Body of pancreas (tissue), 4 donors: Measurements from ENCODE around the gene PTGIR. TPM values are rescaled to one million over a fixed set of nuclear protein-coding genes. Genes with fewer than 3 reads are reported as not detected.

Experiments used
- ATAC-seq: fragments of 150-250 bp; one replicate; pipeline ENCODE4 v1.9.1; 2016
- DNase-seq, 4 donors: peaks; one replicate each; pipeline ENCODE4 v3.0.0-alpha.2; 2019
- H3K27ac ChIP-seq, 4 donors: fragments of 200-600 bp; sonication (generic); 1 replicate in 3 of 4; 2 replicates in 1 of 4; pipeline versions ENCODE4 v1.5.1 to v1.6.1; 2016 to 2019; ENCODE audit warnings: mild to moderate bottlenecking in 1 of 4, mixed read lengths in 1 of 4, moderate library complexity in 1 of 4
- H3K27me3 ChIP-seq, 2 donors: fragments of 200-600 bp; sonication (generic); one replicate each; pipeline ENCODE4 v1.6.0; 2016; ENCODE audit warnings: mild to moderate bottlenecking in 1 of 2
- H3K36me3 ChIP-seq, 2 donors: fragments of 200-600 bp; sonication (generic); replicated peaks in 1 of 2; 2 replicates each; pipeline ENCODE4 v1.5.1; 2016; ENCODE audit warnings: low read depth in 2 of 2; ENCODE audit not compliant: insufficient read depth in 1 of 2
- H3K4me1 ChIP-seq: fragments of 200-600 bp; sonication (generic); one replicate; pipeline ENCODE4 v1.6.0; 2016
- H3K4me3 ChIP-seq, 2 donors: fragments of 200-600 bp; sonication (generic); 1 replicate in 1 of 2; 2 replicates in 1 of 2; pipeline ENCODE4 v1.5.1; 2016 to 2019
- H3K9me3 ChIP-seq, 3 donors: fragments of 200-600 bp; sonication (generic); 1 replicate in 2 of 3; 2 replicates in 1 of 3; pipeline ENCODE4 v1.5.1; 2016
- POLR2A ChIP-seq, 3 donors: fragments of 450-650 bp; IDR thresholded peaks; one replicate each; pipeline ENCODE4 v1.6.1; 2016; ENCODE audit warnings: antibody characterized with exemption in 3 of 3, mild to moderate bottlenecking in 2 of 3
- WGBS, 2 donors: methylation state at CpG; one replicate each; pipeline ENCODE4 v1.1.5; 2017; 5-methylcytosine and 5-hydroxymethylcytosine counted together
- intact Hi-C: fragments of 100-400 bp; cut with DNase I; formaldehyde crosslinking; loops from one replicate; pipeline ENCODE4 v1.15.1; 2023
- total RNA-seq, 2 donors: library from RNA; depleted of rRNA; stranded (reverse); fragments of >200 nt; gene quantifications; one replicate each; pipeline ENCODE4 v1.1.0, GENCODE V29; 2016
- TF ChIP-seq, protein P1 (sequence below), 7 experiments: fragments of 450-650 bp in 4 of 7; fragments of 200-600 bp in 3 of 7; sonication (generic) in 3 of 7; IDR thresholded peaks; one replicate each; pipeline ENCODE4 v1.5.1; 2016 to 2019; ENCODE audit warnings: antibody characterized with exemption in 7 of 7

The PTGIR gene
- total RNA-seq, 2 donors from 2014 or later = 5.3 to 9.6 TPM

DNA sequence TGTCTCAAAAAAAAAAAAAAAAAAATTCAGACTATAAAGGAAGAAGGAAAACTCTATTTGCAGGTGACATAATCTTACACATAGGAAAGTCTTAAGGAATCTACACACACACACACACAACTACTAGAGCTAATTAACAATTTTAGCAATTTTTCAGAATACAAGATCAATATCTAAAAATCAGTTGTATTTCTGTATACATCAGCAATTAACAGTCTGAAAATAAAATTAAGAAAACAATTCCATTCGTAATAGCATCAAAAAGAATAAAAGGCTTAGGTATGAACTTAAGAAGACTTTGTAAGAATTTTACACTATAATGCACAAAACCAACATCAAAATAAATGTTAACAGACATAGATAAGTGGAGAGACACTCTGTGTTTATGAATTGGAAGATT is 39.4 kb downstream of the PTGIR start:
- Histone ChIP-seq H3K4me3 (no peak overlapping the region), H3K9me3 (no peaks in the 10 kb centered on the region), H3K4me1 (no peaks in the 10 kb centered on the region), H3K27me3 (no peaks in the 10 kb centered on the region), H3K27ac (no peak overlapping the region), H3K36me3 (no peaks in the 10 kb centered on the region)
- DNase-seq (no peak), ATAC-seq (no peak)
- TF ChIP-seq, protein P1, sequence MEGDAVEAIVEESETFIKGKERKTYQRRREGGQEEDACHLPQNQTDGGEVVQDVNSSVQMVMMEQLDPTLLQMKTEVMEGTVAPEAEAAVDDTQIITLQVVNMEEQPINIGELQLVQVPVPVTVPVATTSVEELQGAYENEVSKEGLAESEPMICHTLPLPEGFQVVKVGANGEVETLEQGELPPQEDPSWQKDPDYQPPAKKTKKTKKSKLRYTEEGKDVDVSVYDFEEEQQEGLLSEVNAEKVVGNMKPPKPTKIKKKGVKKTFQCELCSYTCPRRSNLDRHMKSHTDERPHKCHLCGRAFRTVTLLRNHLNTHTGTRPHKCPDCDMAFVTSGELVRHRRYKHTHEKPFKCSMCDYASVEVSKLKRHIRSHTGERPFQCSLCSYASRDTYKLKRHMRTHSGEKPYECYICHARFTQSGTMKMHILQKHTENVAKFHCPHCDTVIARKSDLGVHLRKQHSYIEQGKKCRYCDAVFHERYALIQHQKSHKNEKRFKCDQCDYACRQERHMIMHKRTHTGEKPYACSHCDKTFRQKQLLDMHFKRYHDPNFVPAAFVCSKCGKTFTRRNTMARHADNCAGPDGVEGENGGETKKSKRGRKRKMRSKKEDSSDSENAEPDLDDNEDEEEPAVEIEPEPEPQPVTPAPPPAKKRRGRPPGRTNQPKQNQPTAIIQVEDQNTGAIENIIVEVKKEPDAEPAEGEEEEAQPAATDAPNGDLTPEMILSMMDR (IDR thresholded peaks at IDR 0.05) = no peak
- TF ChIP-seq POLR2A (IDR thresholded peaks at IDR 0.05) = no peak
- WGBS, 2 donors = 74 to 84% methylated on average over 1 of the region's 1 CpG
- intact Hi-C loops = no loop called here

DNA sequence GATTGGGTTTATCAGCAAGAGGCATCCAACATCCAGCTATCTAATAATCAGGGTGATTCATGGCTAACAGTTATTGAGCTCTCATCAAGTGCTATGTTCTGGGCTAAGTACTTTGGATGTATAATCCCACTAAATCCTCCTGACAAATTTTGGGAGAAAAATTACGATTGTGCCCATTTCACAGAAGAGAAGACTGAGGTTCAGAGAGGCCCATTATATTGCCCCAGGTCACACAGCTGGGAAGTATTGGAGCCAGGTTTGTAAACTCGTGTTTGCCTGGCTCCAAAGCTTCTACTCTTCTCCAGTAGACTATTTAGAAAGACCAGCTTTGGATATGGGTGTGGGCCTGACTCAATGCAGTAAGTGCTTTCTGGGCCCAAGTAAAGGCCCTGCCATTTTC is 44.6 kb downstream of the PTGIR start:
- H3K27ac ChIP-seq = no peak overlapping the region
- 72 to 77% methylated on average over 2 of the region's 2 CpGs for WGBS, 2 donors

DNA sequence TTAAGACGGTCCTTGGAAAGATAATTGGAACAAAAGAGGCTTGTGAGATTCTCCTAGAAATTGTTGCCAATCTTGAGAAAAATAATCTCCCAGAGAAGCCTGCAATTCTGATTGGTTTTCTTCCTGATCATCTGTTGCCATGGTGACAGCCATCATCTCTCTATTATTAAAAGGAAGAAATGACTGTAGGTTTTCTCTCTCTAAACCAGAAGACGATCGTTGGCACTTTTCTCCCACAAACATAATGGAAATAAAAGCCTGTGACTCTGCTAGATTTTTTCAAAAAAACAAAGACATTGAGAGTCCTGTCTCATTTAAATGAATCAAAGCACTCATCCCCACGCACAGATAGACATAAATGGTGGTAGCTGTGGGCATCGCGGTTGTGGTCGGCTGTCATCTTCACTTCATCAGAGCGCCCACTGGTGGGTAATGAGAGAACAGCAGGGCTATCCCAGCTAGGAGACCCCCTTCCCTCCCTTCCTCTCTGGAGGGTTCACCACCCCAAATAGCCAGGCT is 45.5 kb downstream of the PTGIR start:
- WGBS, 2 donors = 50 to 69% methylated on average over 8 of the region's 8 CpGs
- no peaks in the 10 kb centered on the region for H3K27me3 ChIP-seq
- TF ChIP-seq, protein P1 (IDR thresholded peaks at IDR 0.05) = peak in 2 of 7 experiments; percentile 12 to 16
- TF ChIP-seq POLR2A (IDR thresholded peaks at IDR 0.05) = no peak
- intact Hi-C loops = no loop called here
- H3K4me1 ChIP-seq = no peaks in the 10 kb centered on the region
- H3K36me3 ChIP-seq = no peaks in the 10 kb centered on the region
- H3K27ac ChIP-seq = no peak overlapping the region
- no peak for DNase-seq
- ATAC-seq = no peak
- H3K4me3 ChIP-seq = no peak overlapping the region
- no peaks in the 10 kb centered on the region for H3K9me3 ChIP-seq

More for the DNA sequence above, 44.6 kb downstream of the PTGIR start:
- intact Hi-C loops = no loop called here
- ATAC-seq (no peak), DNase-seq (no peak)
- no peak for TF ChIP-seq POLR2A (IDR thresholded peaks at IDR 0.05)
- TF ChIP-seq, protein P1 (IDR thresholded peaks at IDR 0.05) = no peak
- H3K9me3 ChIP-seq = no peaks in the 10 kb centered on the region
- H3K4me1 ChIP-seq = no peaks in the 10 kb centered on the region
- H3K36me3 ChIP-seq = no peaks in the 10 kb centered on the region
- H3K27me3 ChIP-seq = no peaks in the 10 kb centered on the region
- no peak overlapping the region for H3K4me3 ChIP-seq

DNA sequence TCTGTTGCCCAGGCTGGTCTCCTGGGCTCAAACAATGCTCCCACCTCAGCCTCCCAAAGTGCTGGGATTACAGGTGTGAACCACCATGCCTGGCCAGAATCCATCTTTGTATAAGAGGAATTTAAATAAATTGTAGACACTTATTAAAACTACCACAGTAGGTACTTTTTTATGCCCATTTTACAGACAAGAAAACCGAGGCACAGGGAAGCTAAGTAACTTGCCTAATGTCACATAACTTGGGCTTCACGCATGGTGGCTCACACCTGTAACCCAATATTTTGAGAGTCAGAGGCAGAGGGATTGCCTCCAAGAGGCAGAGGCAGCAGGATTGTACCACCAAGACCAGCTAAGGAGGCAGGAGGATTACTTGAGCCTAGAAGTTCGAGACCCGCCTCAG is 46.4 kb downstream of the PTGIR start:
- intact Hi-C loops = no loop called here
- Histone ChIP-seq H3K36me3 (no peaks in the 10 kb centered on the region), H3K27ac (no peak overlapping the region), H3K4me3 (no peak overlapping the region), H3K4me1 (no peaks in the 10 kb centered on the region), H3K27me3 (no peaks in the 10 kb centered on the region), H3K9me3 (no peaks in the 10 kb centered on the region)
- TF ChIP-seq POLR2A (IDR thresholded peaks at IDR 0.05) = no peak
- TF ChIP-seq, protein P1 (IDR thresholded peaks at IDR 0.05) = no peak
- no peak for ATAC-seq
- DNase-seq = no peak
- WGBS, 2 donors = 92 to 93% methylated on average over 4 of the region's 4 CpGs

DNA sequence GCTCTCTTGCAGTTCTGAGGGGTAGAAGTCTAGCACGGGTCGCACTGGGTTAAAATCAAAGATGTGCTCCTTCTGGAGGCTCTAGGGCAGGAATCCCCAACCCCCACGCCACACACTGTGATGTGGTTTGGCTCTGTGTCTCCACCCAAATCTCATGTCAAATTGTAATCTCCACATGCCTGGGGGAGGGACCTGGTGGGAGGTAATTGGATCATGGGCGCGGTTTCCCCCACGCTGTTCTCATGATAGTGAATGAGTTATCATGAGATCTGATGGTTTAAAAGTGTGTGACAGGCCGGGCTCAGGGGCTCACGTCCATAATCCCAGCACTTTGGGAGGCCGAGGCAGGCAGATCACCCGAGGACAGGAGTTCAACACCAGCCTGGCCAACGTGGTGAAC is 50.4 kb downstream of the PTGIR start:
- no peak for ATAC-seq
- Histone ChIP-seq H3K27ac (no peak overlapping the region), H3K36me3 (no peaks in the 10 kb centered on the region), H3K4me3 (no peak overlapping the region), H3K9me3 (no peaks in the 10 kb centered on the region), H3K4me1 (no peaks in the 10 kb centered on the region), H3K27me3 (no peaks in the 10 kb centered on the region)
- DNase-seq = no peak
- intact Hi-C loops = no loop called here
- 66 to 70% methylated on average over 3 to 11 of the region's 11 CpGs for WGBS, 2 donors
- TF ChIP-seq, protein P1 (IDR thresholded peaks at IDR 0.05) = no peak
- TF ChIP-seq POLR2A (IDR thresholded peaks at IDR 0.05) = no peak
